Activated T-helper 17 cell treated with anti-CD3 and anti-CD28 coated beads, Interleukin-2, amount 50 U/mL, for 72 hours (primary cell): Measurements from ENCODE around the gene EXTL2. TPM values are rescaled to one million over a fixed set of nuclear protein-coding genes. Genes with fewer than 3 reads are reported as not detected.
"Not testable (repeated sequence)": the region's sequence is repeated elsewhere in the genome, so short reads cannot be mapped to it uniquely, and the experiment has no call there.

Experiments used
- ATAC-seq: fragments of 150-1000 bp; cut with Tn5 transposase; replicated peaks from 2 replicates; pipeline ENCODE4 v1.10.0; 2021; ENCODE audit warnings: mild to moderate bottlenecking, moderate library complexity
- H3K27ac Mint-ChIP-seq: one replicate; pipeline ENCODE4 v1.8.0; 2022; ENCODE audit warnings: mixed read lengths
- H3K27me3 Mint-ChIP-seq: one replicate; pipeline ENCODE4 v1.8.0; 2022; ENCODE audit warnings: mixed read lengths
- H3K36me3 Mint-ChIP-seq: one replicate; pipeline ENCODE4 v1.8.0; 2022; ENCODE audit warnings: low read depth, mild to moderate bottlenecking, mixed read lengths
- H3K4me1 Mint-ChIP-seq: one replicate; pipeline ENCODE4 v1.8.0; 2022; ENCODE audit warnings: mixed read lengths
- H3K4me3 Mint-ChIP-seq: one replicate; pipeline ENCODE4 v1.8.0; 2022; ENCODE audit warnings: mild to moderate bottlenecking, mixed read lengths
- H3K9me3 Mint-ChIP-seq: one replicate; pipeline ENCODE4 v1.8.0; 2022; ENCODE audit warnings: mixed read lengths
- total RNA-seq, 2 donors: library from RNA; stranded (reverse); gene quantifications; one replicate each; pipeline ENCODE4 v1.2.3, GENCODE V29; 2022

The EXTL2 gene, protein sequence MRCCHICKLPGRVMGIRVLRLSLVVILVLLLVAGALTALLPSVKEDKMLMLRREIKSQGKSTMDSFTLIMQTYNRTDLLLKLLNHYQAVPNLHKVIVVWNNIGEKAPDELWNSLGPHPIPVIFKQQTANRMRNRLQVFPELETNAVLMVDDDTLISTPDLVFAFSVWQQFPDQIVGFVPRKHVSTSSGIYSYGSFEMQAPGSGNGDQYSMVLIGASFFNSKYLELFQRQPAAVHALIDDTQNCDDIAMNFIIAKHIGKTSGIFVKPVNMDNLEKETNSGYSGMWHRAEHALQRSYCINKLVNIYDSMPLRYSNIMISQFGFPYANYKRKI
- total RNA-seq = 1 to 10 TPM; 5.9 to 6.0 TPM

DNA sequence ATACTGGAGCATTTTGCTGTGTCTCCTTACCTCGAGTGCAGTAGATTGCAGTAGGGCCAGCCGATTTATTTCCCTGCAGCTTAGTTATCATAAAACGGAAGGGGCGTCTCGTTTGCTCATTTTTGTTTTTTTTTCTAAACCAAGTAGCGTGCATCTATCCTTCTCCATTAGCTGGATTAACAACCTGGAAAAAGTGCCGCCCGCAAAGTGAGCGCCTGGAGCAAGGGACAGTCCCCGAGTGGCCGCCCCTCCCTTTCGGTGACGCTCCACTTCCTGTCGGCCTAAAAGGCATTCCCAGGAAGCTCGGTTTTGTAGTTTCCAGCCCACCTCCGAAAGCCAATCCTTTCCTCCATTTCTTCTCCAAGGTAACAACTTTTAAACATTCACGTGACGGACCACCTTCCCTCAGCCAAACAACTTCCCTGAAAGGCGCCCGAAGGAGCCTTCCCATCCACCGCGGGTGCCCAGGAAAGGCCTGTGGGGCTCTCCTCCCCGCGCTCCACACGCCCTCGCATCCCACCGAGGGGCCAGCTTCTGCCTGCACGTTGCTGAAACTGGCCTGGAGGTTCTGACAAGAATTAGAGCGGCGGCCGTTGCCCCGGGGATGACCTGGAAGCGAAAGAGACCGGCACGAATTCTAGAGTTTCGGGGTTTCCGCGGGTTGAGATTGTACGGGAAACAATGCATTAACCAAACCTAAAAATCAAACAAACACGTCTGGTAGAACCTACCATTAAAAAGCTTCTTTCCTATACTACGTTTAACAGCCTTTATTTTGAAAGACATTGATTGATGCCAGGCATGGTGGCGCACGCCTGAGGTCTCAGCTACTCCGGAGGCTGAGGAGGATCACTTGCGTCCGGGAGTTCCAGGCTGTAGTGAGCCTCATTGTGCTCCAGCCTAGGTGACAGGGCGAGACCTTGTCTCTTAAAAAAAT, at the start of gene EXTL2:
Gene EXTL2, minus strand, starts transcription at position 240 of the 937 bp plus-strand sequence. CDS start 6,085 bp downstream, outside the sequence.
- peak; percentile 18 for ATAC-seq
- H3K4me1 Mint-ChIP-seq = peaks cover 21% of the 10 kb centered on the region
- H3K4me3 Mint-ChIP-seq = peak within 1 kb of the TSS; percentile 95
- H3K27me3 Mint-ChIP-seq = no peaks in the 10 kb centered on the region
- H3K9me3 Mint-ChIP-seq = no peaks in the 10 kb centered on the region
- H3K27ac Mint-ChIP-seq = peak within 1 kb of the TSS; percentile 99
- H3K36me3 Mint-ChIP-seq = peaks cover 42% of the 10 kb centered on the region

DNA sequence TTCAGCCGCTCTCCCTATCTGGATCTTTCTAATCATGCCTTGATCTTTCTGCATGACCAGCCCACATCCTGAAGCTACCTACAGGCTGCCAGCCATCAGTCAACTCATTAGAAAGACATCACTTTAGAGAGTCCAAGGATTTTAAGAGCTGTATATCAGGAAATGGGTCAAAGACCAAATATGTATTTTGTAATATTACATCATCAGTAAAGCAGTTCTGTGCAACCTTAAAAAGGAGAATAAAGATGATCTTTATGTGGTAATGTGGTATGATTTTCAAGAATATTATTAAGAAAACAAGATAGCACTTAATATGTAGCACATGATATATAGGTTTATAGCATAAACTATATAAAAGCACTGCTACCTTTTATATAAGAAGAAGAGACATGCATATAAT, 48.9 kb upstream of the EXTL2 start:
- peaks cover 50% of the 10 kb centered on the region for H3K4me1 Mint-ChIP-seq
- H3K9me3 Mint-ChIP-seq = peaks cover 27% of the 10 kb centered on the region
- no peaks in the 10 kb centered on the region for H3K27me3 Mint-ChIP-seq
- H3K36me3 Mint-ChIP-seq = peaks cover 95% of the 10 kb centered on the region
- no peak overlapping the region for H3K4me3 Mint-ChIP-seq
- ATAC-seq = no peak
- no peak overlapping the region for H3K27ac Mint-ChIP-seq

DNA sequence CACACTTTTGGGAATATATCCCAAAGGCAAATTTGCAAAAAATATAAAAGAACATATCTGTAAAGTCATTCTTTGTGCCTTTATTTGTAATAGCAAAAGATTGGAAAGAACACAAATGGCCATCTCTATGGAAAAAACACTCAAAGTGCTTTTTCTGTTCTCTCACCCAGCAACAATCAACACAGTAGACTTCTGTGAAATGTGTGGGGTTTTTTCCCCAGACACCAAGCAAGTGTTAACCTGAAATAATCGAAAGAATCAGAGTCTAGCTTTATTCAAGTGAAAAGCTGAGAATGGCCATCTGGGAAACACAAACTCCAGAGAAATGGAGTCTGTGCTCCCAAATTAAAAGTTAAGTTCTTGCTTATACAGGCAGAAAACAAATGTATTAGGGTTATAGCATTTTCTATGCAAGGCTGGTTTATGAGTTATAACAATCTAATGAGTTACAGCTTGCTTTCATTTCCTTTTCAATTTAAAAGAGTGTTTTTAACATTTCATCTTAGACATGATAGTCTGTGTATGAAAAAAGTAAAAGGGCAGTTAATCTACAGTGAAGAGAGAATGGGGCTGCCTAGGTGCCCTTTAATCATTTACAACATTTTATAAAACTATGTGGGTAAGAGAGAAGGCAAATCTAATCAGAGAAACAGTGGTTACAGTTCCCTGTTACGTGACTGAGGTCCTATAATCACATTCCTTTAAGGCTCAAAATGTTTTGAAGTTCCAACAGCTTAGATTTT, 47.8 kb upstream of the EXTL2 start:
- no peak for ATAC-seq
- Mint-ChIP-seq H3K27me3 (no peaks in the 10 kb centered on the region), H3K4me3 (no peak overlapping the region), H3K36me3 (peaks cover 95% of the 10 kb centered on the region), H3K9me3 (peaks cover 25% of the 10 kb centered on the region), H3K27ac (peak overlapping the region; percentile 36), H3K4me1 (peaks cover 48% of the 10 kb centered on the region)

DNA sequence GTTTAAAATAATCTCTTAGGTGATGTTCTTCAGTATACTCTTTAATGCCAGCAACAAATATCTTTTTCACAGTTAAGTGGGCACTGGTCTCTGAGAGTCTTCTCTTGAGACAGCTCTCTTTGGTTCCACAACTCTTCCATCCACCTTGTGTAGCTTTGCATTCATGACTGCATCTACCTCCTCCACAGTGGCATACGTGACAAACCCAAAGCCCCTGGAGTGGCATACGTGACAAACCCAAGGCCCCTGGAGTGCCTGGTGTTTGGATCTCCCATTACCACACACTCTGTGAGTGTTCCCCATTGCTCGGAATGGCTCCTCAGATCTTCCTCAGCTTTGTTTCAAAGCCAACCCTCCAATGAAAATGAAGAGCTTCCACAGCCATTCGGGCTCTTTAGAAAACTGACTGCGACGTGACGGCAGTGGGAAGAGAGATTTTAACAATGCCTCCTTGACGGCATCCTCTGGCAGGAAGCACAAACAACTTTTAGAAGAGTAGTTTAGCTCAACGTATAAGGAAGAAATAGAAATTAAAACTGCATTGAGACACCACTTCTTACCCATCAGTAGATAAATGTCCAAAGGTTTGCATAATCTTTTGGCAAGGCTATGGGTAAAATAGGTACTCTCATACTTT, 47.1 kb upstream of the EXTL2 start:
- H3K36me3 Mint-ChIP-seq = peaks cover 95% of the 10 kb centered on the region
- peak overlapping the region; percentile 57 for H3K4me3 Mint-ChIP-seq
- peaks cover 19% of the 10 kb centered on the region for H3K9me3 Mint-ChIP-seq
- no peaks in the 10 kb centered on the region for H3K27me3 Mint-ChIP-seq
- ATAC-seq = no peak
- peaks cover 40% of the 10 kb centered on the region for H3K4me1 Mint-ChIP-seq
- peak overlapping the region; percentile 96 for H3K27ac Mint-ChIP-seq

DNA sequence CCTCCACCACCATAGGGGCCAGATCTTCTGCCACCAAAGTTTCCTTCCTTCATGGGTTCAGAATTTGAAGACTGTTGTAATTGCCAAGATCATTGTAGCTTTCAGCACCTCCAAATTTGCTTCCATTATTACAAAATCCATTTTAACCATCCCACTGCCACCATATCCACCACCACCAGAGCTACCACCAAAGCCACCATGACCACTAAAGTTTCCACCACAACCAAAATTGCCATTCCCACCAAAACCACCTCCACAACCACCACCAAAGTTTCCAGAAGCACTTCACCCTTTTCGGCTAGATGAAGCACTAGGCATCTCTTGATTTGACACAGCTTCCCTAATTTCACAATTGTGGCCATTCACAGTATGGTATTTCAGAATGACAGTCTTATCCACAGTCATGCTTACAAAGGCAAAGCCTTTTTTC, 46.5 kb upstream of the EXTL2 start:
- Mint-ChIP-seq H3K4me3 (peak overlapping the region; percentile 57), H3K36me3 (peaks cover 95% of the 10 kb centered on the region)
- ATAC-seq = peak; percentile 94

DNA sequence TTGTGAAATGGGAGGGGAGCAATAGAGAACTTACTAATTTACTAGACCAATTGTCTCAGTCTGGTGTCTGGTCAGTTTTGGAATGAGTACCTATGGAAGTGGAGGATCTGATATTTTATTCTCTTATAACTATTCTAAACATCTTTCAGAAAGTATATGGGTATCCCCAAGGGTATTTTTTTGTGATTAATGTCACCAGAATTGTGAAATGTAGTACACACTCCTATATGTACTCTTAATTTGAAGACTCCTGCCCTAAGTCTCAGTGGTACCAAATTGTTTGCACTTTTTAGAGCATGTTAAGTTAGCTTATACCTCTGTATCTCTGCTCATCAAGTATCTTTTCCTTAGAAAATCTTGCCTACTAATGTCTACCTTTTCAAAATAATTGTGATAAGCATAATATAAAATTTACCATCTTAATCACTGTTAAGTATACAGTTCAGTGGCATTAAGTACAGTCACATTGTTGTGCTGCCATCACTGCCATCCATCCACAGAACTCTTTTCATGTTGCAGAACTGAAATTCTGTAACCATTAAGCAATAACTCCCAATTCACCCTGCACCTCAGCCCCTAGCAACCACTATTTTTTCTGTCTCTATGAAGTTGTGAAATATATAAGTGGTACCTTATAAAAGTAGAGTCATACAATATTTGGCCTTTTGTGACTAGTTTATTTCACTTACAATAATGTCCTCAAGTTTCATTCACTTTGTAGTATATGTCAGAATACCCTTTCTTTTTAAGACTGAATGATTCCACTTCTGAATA, 41.7 kb upstream of the EXTL2 start:
- Mint-ChIP-seq H3K4me1 (peaks cover 30% of the 10 kb centered on the region), H3K4me3 (no peak overlapping the region), H3K9me3 (peaks cover 6% of the 10 kb centered on the region), H3K36me3 (peaks cover 97% of the 10 kb centered on the region), H3K27ac (no peak overlapping the region), H3K27me3 (no peaks in the 10 kb centered on the region)
- ATAC-seq = no peak

More for the DNA sequence above, 46.5 kb upstream of the EXTL2 start:
- peaks cover 15% of the 10 kb centered on the region for H3K9me3 Mint-ChIP-seq
- H3K4me1 Mint-ChIP-seq = peaks cover 39% of the 10 kb centered on the region
- no peaks in the 10 kb centered on the region for H3K27me3 Mint-ChIP-seq
- peak overlapping the region; percentile 96 for H3K27ac Mint-ChIP-seq

DNA sequence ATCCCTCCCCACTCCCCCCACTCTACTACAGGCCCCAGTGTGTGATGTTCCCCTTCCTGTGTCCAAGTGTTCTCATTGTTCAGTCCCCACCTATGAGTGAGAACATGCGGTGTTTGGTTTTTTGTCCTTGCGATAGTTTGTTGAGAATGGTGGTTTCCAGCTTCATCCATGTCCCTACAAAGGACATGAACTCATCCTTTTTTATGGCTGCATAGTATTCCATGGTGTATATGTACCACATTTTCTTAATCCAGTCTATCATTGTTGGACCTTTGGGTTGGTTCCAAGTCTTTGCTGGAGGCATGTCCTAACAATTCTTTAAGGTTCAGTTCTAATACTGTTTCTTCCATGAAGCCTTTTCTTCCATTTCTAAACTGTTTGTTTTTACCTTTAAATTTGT, 38.9 kb upstream of the EXTL2 start:
- H3K4me1 Mint-ChIP-seq = peaks cover 20% of the 10 kb centered on the region
- not testable (repeated sequence) for H3K9me3 Mint-ChIP-seq, H3K27me3 Mint-ChIP-seq, ATAC-seq, H3K27ac Mint-ChIP-seq
- peak overlapping the region; percentile 5 for H3K4me3 Mint-ChIP-seq
- peaks cover 95% of the 10 kb centered on the region for H3K36me3 Mint-ChIP-seq

DNA sequence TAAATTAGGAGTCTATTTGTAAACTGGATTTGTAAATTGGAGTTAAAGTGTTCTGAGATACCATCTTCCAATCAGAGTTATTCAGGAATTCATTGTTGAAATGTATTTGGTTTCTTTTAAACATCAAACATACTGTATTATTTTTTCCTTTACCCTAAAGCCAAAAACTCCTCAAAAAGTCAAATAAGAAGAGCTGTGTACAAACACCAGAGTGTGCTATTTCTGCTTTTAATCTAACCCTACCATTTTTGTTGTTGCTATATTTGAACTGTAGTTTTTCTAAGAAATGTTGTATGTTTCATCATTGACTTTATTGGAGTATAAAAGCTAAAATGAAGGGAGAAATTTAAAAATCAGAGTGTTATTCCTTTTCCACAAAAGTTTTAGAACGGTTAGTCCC, 37.1 kb upstream of the EXTL2 start:
- no peak for ATAC-seq
- H3K4me1 Mint-ChIP-seq = peaks cover 18% of the 10 kb centered on the region
- no peaks in the 10 kb centered on the region for H3K27me3 Mint-ChIP-seq
- no peak overlapping the region for H3K4me3 Mint-ChIP-seq
- H3K9me3 Mint-ChIP-seq = no peaks in the 10 kb centered on the region
- H3K36me3 Mint-ChIP-seq = peaks cover 77% of the 10 kb centered on the region
- peak overlapping the region; percentile 53 for H3K27ac Mint-ChIP-seq

DNA sequence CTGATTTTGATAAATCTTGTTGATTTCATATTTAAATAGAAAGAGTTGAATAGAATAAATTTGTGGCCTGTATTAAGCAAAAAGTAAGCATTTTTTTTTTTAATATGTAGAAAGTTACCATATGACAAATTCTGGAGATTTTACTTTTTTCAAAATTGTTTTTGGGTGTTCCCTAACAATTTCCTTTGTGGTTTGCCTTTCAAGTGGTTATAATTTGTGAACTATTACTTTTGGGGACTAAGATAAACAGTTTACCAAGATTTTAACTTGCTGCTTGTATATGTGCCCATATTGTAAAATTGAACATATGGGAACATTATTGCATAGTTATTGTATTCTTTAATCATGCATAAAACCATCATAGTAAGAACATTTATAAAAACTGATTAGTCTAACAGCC, 35.9 kb upstream of the EXTL2 start:
- ATAC-seq = no peak
- H3K4me1 Mint-ChIP-seq = peaks cover 25% of the 10 kb centered on the region
- H3K9me3 Mint-ChIP-seq = peaks cover under 1% of the 10 kb centered on the region
- no peak overlapping the region for H3K27ac Mint-ChIP-seq
- H3K27me3 Mint-ChIP-seq = no peaks in the 10 kb centered on the region
- peak overlapping the region; percentile 7 for H3K4me3 Mint-ChIP-seq
- H3K36me3 Mint-ChIP-seq = peaks cover 65% of the 10 kb centered on the region

DNA sequence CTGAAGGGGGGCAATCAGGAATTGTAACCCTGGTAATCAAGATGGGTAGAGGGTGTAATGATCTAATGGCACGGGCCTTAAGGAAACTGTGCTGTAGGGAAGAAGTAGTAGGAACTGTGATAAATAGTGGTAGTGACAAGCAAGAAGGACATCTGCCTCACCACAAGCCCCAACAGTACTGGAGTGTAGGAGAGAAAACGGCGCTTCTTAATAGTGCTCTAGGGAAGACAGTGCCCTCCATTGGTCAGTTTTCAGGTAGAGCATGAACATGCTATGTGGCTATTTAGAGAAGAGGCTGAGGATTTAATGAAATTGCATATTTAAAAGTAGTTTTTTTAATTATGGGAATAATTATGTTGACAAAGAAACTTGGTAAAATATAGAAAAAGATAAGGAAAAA, 33.5 kb upstream of the EXTL2 start:
- Mint-ChIP-seq H3K4me3 (no peak overlapping the region), H3K27ac (no peak overlapping the region), H3K9me3 (peaks cover 7% of the 10 kb centered on the region), H3K27me3 (no peaks in the 10 kb centered on the region), H3K36me3 (peaks cover 41% of the 10 kb centered on the region), H3K4me1 (peaks cover 30% of the 10 kb centered on the region)
- peak; percentile 9 for ATAC-seq

DNA sequence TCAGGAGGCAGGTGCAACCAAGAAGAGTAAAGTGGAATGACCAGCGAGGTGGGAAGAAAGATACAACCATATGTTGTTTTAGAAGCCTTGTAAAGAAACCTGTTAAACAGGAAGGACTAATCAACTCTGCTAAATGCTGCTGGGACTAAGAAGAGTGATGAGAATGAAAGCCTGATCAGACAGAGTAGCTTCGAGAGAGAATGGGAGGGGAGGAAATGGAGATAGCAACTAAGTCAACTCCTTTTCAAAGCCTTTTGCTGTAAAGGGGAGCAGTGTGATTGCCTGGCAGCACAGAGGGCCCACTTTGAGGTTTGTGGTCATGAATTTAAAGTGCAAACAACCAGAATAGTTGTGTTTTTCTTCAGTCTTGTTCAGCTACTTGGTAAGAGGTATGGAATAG, 32.6 kb upstream of the EXTL2 start:
- peak; percentile 50 for ATAC-seq
- no peaks in the 10 kb centered on the region for H3K27me3 Mint-ChIP-seq
- H3K4me3 Mint-ChIP-seq = no peak overlapping the region
- H3K27ac Mint-ChIP-seq = no peak overlapping the region
- peaks cover 40% of the 10 kb centered on the region for H3K36me3 Mint-ChIP-seq
- H3K9me3 Mint-ChIP-seq = peaks cover 7% of the 10 kb centered on the region
- H3K4me1 Mint-ChIP-seq = peaks cover 30% of the 10 kb centered on the region

DNA sequence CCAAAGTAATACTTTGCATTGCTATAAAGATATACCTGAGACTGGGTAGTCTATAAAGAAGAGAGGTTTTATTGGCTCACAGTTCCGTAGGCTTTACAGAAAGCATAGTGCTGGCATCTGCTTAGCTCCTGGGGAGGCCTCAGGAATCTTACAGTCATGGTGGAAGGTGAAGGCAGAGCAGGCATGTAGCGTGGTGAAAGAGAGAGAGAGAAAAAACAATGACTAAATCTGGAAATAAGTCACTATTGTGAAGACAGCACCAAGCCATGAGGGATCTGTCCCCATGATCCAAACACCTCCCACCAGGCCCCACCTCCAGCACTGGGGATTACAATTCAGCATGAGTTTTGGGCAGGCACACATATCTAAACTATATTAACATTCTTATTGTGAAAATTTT, 31.6 kb upstream of the EXTL2 start:
- Mint-ChIP-seq H3K4me1 (peaks cover 28% of the 10 kb centered on the region), H3K9me3 (peaks cover 7% of the 10 kb centered on the region), H3K27ac (no peak overlapping the region), H3K36me3 (peaks cover 41% of the 10 kb centered on the region), H3K4me3 (no peak overlapping the region), H3K27me3 (no peaks in the 10 kb centered on the region)
- ATAC-seq = peak; percentile 72

DNA sequence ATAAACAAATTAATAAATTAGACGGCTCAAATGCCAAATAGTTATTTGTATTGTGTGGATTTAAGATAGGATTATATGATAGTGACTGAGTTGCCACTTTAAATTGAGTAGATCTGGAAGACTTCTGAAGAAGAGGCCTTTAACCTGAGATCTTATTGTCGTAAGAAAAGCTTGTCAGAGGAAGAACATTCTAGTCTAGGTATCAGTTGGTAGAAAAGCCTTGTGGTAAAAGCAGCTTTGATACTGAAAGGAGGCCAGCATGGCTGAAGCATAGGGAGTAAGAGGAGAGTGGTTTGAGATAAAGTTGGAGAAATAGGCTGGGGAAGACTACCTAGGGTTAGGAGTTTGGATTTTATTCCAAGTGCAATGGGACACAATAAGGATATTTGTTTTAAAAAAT, 30.3 kb upstream of the EXTL2 start:
- peak; percentile 17 for ATAC-seq
- H3K36me3 Mint-ChIP-seq = peaks cover 45% of the 10 kb centered on the region
- peaks cover 7% of the 10 kb centered on the region for H3K9me3 Mint-ChIP-seq
- H3K4me3 Mint-ChIP-seq = no peak overlapping the region
- H3K4me1 Mint-ChIP-seq = peaks cover 26% of the 10 kb centered on the region
- H3K27me3 Mint-ChIP-seq = no peaks in the 10 kb centered on the region
- no peak overlapping the region for H3K27ac Mint-ChIP-seq
